NCI-H187 treated with DMSO at 0.1 percent for 48 hours (cell line): ENCODE measurements around the gene NGF.

Experiments used
- DNase-seq: peaks from one replicate; lab custom pipeline; 2025; lab: John Stamatoyannopoulos, UW

Gene NGF

GRCh38 chr1:115336741-115337140 lies 1.3 kb downstream of the NGF start:
- no peak for DNase-seq

- DNase-seq: no peak
Measured at GRCh38 chr1:115332813-115333608, 5.0 kb downstream of the NGF start.

- no peak for DNase-seq
Measured at GRCh38 chr1:115331558-115332331, 6.3 kb downstream of the NGF start.

GRCh38 chr1:115330480-115331013 lies 7.5 kb downstream of the NGF start:
- DNase-seq: no peak

GRCh38 chr1:115329965-115330364 lies 8.1 kb downstream of the NGF start:
- DNase-seq: no peak

GRCh38 chr1:115327270-115327669 lies 10.8 kb downstream of the NGF start:
- no peak for DNase-seq

GRCh38 chr1:115326419-115326818 lies 11.6 kb downstream of the NGF start:
- no peak for DNase-seq

GRCh38 chr1:115325874-115326273 lies 12.2 kb downstream of the NGF start:
- DNase-seq: no peak

- DNase-seq: no peak
Measured at GRCh38 chr1:115324649-115325420, 13.2 kb downstream of the NGF start.

GRCh38 chr1:115323366-115324004 lies 14.6 kb downstream of the NGF start:
- no peak for DNase-seq

- DNase-seq: no peak
Measured at GRCh38 chr1:115322631-115323030, 15.4 kb downstream of the NGF start.

GRCh38 chr1:115320377-115320776 lies 17.7 kb downstream of the NGF start:
- no peak for DNase-seq

- no peak for DNase-seq
Measured at GRCh38 chr1:115319706-115320105, 18.3 kb downstream of the NGF start.

GRCh38 chr1:115317101-115318012 lies 20.7 kb downstream of the NGF start:
- DNase-seq: no peak

- DNase-seq: no peak
Measured at GRCh38 chr1:115314765-115315164, 23.3 kb downstream of the NGF start.

- no peak for DNase-seq
Measured at GRCh38 chr1:115314092-115314491, 24.0 kb downstream of the NGF start.

GRCh38 chr1:115313182-115313581 lies 24.9 kb downstream of the NGF start:
- no peak for DNase-seq

GRCh38 chr1:115312742-115313141 lies 25.3 kb downstream of the NGF start:
- no peak for DNase-seq

- DNase-seq: no peak
Measured at GRCh38 chr1:115311474-115311989, 26.5 kb downstream of the NGF start.
